PC-3 (cell line): ENCODE measurements around the gene TMPRSS2. TPM values are rescaled to one million over a fixed set of nuclear protein-coding genes. Genes with fewer than 3 reads are reported as not detected.

Source experiments
- ATAC-seq: fragments of 200-7000 bp; cut with Tn5 transposase; 2 replicates; pipeline ENCODE4 v1.9.1; 2020; ENCODE audit warnings: mild to moderate bottlenecking, moderate library complexity
- BruUV-seq: library from RNA; stranded (reverse); fragments of 400-500 nt; replicated peaks from 2 replicates; lab custom pipeline; 2021; lab: Mats Ljungman, UMichigan
- CTCF ChIA-PET: fragments of 300-600 bp; sonication (Branson Sonifier 250); formaldehyde crosslinking; loops from one replicate; lab custom pipeline; 2022; ENCODE audit warnings: antibody characterized with exemption; lab: Charles Lee
- POLR2A ChIA-PET: fragments of 300-600 bp; sonication (Branson Sonifier 250); formaldehyde crosslinking; loops from one replicate; lab custom pipeline; 2022; ENCODE audit warnings: antibody characterized with exemption; ENCODE audit not compliant: unreplicated experiment; lab: Charles Lee
- DNase-seq: peaks from one replicate; pipeline ENCODE4 v3.0.0-alpha.2; 2015
- H2AFZ ChIP-seq: fragments of 300-600 bp; sonication (generic); 2 replicates; pipeline ENCODE4 v1.6.0; 2016; ENCODE audit warnings: antibody characterized with exemption, low read length
- H3F3A ChIP-seq: fragments of 300-600 bp; sonication (generic); one replicate; pipeline ENCODE4 v1.6.0; 2017; ENCODE audit warnings: antibody characterized with exemption, low read length, control low read depth, mild to moderate bottlenecking; ENCODE audit not compliant: unreplicated experiment
- H3K27ac ChIP-seq: fragments of 300-600 bp; sonication (generic); 2 replicates; pipeline ENCODE4 v1.5.1; 2016; ENCODE audit warnings: mild to moderate bottlenecking, low read length
- H3K27me3 ChIP-seq: fragments of 300-600 bp; sonication (generic); 2 replicates; pipeline ENCODE4 v1.6.1; 2016; ENCODE audit warnings: low read length, mixed read lengths
- H3K36me3 ChIP-seq: fragments of 300-600 bp; sonication (generic); 2 replicates; pipeline ENCODE4 v1.6.1; 2016; ENCODE audit warnings: low read depth, mixed run types, low read length, mixed read lengths
- H3K4me1 ChIP-seq: fragments of 300-600 bp; sonication (generic); 2 replicates; pipeline ENCODE4 v1.5.1; 2016; ENCODE audit warnings: low read length; ENCODE audit not compliant: insufficient read depth
- H3K4me2 ChIP-seq: fragments of 300-600 bp; sonication (generic); 2 replicates; pipeline ENCODE4 v1.6.0; 2016; ENCODE audit warnings: low read length
- H3K4me3 ChIP-seq: fragments of 300-600 bp; sonication (generic); 2 replicates; pipeline ENCODE4 v1.5.1; 2016; ENCODE audit warnings: mild to moderate bottlenecking, low read length, mixed read lengths
- H3K79me2 ChIP-seq: fragments of 300-600 bp; sonication (generic); 2 replicates; pipeline ENCODE4 v1.6.1; 2017; ENCODE audit warnings: low read length, mixed read lengths
- H3K9ac ChIP-seq: fragments of 300-600 bp; sonication (generic); 2 replicates; pipeline ENCODE4 v1.6.0; 2016; ENCODE audit warnings: mild to moderate bottlenecking, low read length
- H3K9me2 ChIP-seq: fragments of 300-600 bp; sonication (generic); replicated peaks from 2 replicates; pipeline ENCODE4 v1.6.1; 2016; ENCODE audit warnings: mixed run types, low read length, mixed read lengths
- H3K9me3 ChIP-seq: fragments of 300-600 bp; sonication (generic); 2 replicates; pipeline ENCODE4 v1.6.1; 2016; ENCODE audit warnings: low read length, mixed read lengths
- H4K20me1 ChIP-seq: fragments of 300-600 bp; sonication (generic); 2 replicates; pipeline ENCODE4 v1.6.1; 2016; ENCODE audit warnings: low read length, mixed read lengths
- CTCF ChIP-seq: fragments of 300-600 bp; sonication (generic); conservative IDR thresholded peaks from 2 replicates; pipeline ENCODE4 v1.5.1; 2017; ENCODE audit warnings: antibody characterized with exemption, low read depth, mild to moderate bottlenecking, low read length
- EZH2 ChIP-seq: fragments of 300-600 bp; sonication (generic); IDR thresholded peaks from one replicate; pipeline ENCODE4 v1.6.1; 2017; ENCODE audit warnings: antibody characterized with exemption, mild to moderate bottlenecking, low read length; ENCODE audit not compliant: unreplicated experiment
- EZH2phosphoT487 ChIP-seq: fragments of 300-600 bp; sonication (generic); IDR thresholded peaks from 2 replicates; pipeline ENCODE4 v1.6.1; 2018; ENCODE audit warnings: mild to moderate bottlenecking, antibody characterized with exemption, low read length, borderline replicate concordance
- intact Hi-C: fragments of 100-400 bp; cut with micrococcal nuclease; formaldehyde crosslinking; loops from 2 replicates; pipeline ENCODE4 v1.9.0; 2023
- total RNA-seq: library from RNA; depleted of rRNA; stranded (reverse); fragments of >200 nt; gene quantifications from 2 replicates; pipeline ENCODE4 v1.2.3, GENCODE V29; 2014

TMPRSS2 gene
- total RNA-seq, 1 experiment from 2014 or later: 15.8 TPM

GRCh38 chr21:41521489-41522027 lies 13.6 kb upstream of the TMPRSS2 start:
- Histone ChIP-seq H3K79me2 (no peaks in the 10 kb centered on the region), H3K27ac (no peak overlapping the region), H3K27me3 (no peaks in the 10 kb centered on the region), H3F3A (no peaks in the 10 kb centered on the region), H3K4me1 (peaks cover 5% of the 10 kb centered on the region; the same call in 1 of the 2 replicates), H4K20me1 (no peaks in the 10 kb centered on the region), H2AFZ (no peak overlapping the region), H3K36me3 (no peaks in the 10 kb centered on the region), H3K9me2 (no peaks in the 10 kb centered on the region), H3K4me3 (no peak overlapping the region), H3K4me2 (no peak overlapping the region), H3K9ac (no peak overlapping the region), H3K9me3 (no peaks in the 10 kb centered on the region)
- BruUV-seq: no TSS peak
- peak; percentile 25; the same call in 1 of the 2 replicates for ATAC-seq
- no peak for DNase-seq
- POLR2A ChIA-PET: no interaction called here
- intact Hi-C loops: no loop called here
- no peak for TF ChIP-seq EZH2phosphoT487
- TF ChIP-seq EZH2: no peak
- TF ChIP-seq CTCF: no peak
- CTCF ChIA-PET: no interaction called here

- CTCF ChIA-PET: no interaction called here
- no peaks in the 10 kb centered on the region for H3K9me2 ChIP-seq
- no peaks in the 10 kb centered on the region for H3K9me3 ChIP-seq
- no peak for TF ChIP-seq EZH2
- TF ChIP-seq CTCF: no peak
- no peak for TF ChIP-seq EZH2phosphoT487
- POLR2A ChIA-PET: no interaction called here
- H3K27ac ChIP-seq: no peak overlapping the region
- peak; percentile 74 for ATAC-seq
- H3K4me3 ChIP-seq: no peak overlapping the region
- H3F3A ChIP-seq: no peaks in the 10 kb centered on the region
- no peak for DNase-seq
- no peaks in the 10 kb centered on the region for H4K20me1 ChIP-seq
- no peaks in the 10 kb centered on the region for H3K36me3 ChIP-seq
- H3K27me3 ChIP-seq: no peaks in the 10 kb centered on the region
- H2AFZ ChIP-seq: no peak overlapping the region
- no TSS peak for BruUV-seq
- no peak overlapping the region for H3K9ac ChIP-seq
- intact Hi-C loops: no loop called here
- no peak overlapping the region for H3K4me2 ChIP-seq
- H3K4me1 ChIP-seq: peaks cover 5% of the 10 kb centered on the region; the same call in 1 of the 2 replicates
- no peaks in the 10 kb centered on the region for H3K79me2 ChIP-seq
Measured at GRCh38 chr21:41520560-41521442, 12.8 kb upstream of the TMPRSS2 start.
